ENCODE results near the gene PTEN. TPM values are rescaled to one million over a fixed set of nuclear protein-coding genes. Genes with fewer than 3 reads are reported as not detected.
"Not testable (repeated sequence)": the region's sequence is repeated elsewhere in the genome, so short reads cannot be mapped to it uniquely, and the experiment has no call there.

PTEN gene
- total and polyA plus RNA-seq, 4 donors, result 29.4 to 334 (median 64.1) TPM

DNA sequence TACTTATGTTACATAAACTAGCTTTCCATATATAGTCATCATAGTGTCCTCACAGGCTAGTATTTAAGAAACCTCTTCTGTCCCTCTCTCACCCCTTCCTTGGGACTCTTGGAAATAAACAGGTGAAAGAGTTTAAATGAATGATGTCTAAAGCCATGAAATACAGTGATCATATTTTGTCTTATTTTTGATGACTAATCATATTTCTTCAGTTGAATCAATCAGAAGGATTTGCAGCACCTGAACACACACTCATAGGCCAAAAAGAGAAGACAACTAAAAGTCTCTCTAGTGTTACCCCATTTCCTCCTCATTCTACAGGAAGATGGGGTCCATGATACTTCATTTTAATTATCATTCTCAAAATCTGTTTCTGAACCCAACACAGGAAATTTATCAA, 36.8 kb upstream of the PTEN start:
- H3K9me3 ChIP-seq (ENCODE audit: control insufficient read depth in 4 of 4, insufficient read depth in 3 of 4, low read length in 3 of 4), result no peaks in the 10 kb centered on the region
- no peaks in the 10 kb centered on the region for H3K27me3 ChIP-seq (ENCODE audit: control insufficient read depth in 3 of 3, insufficient read depth in 3 of 3, low read length in 2 of 3)
- no peaks in the 10 kb centered on the region for H3K4me1 ChIP-seq (ENCODE audit: control insufficient read depth in 5 of 5, insufficient read depth in 5 of 5, low read length in 5 of 5)
- no peak overlapping the region for H3K27ac ChIP-seq (ENCODE audit: low read depth in 1 of 2, low read length in 1 of 2)
- H3K36me3 ChIP-seq (ENCODE audit: control insufficient read depth in 4 of 4, insufficient read depth in 4 of 4, low read length in 4 of 4), result no peaks in the 10 kb centered on the region
- DNase-seq (no peak), ATAC-seq (ENCODE audit: insufficient read depth, low FRiP score) (no peak)
- no peak overlapping the region for H3K9ac ChIP-seq (ENCODE audit: insufficient read depth in 1 of 2, low read length in 2 of 2)
- TF ChIP-seq, protein P1, sequence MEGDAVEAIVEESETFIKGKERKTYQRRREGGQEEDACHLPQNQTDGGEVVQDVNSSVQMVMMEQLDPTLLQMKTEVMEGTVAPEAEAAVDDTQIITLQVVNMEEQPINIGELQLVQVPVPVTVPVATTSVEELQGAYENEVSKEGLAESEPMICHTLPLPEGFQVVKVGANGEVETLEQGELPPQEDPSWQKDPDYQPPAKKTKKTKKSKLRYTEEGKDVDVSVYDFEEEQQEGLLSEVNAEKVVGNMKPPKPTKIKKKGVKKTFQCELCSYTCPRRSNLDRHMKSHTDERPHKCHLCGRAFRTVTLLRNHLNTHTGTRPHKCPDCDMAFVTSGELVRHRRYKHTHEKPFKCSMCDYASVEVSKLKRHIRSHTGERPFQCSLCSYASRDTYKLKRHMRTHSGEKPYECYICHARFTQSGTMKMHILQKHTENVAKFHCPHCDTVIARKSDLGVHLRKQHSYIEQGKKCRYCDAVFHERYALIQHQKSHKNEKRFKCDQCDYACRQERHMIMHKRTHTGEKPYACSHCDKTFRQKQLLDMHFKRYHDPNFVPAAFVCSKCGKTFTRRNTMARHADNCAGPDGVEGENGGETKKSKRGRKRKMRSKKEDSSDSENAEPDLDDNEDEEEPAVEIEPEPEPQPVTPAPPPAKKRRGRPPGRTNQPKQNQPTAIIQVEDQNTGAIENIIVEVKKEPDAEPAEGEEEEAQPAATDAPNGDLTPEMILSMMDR (IDR thresholded peaks at IDR 0.05; ENCODE audit: control extremely low read depth, extremely low read depth), result no peak
- H3K4me3 ChIP-seq, result no peak overlapping the region

DNA sequence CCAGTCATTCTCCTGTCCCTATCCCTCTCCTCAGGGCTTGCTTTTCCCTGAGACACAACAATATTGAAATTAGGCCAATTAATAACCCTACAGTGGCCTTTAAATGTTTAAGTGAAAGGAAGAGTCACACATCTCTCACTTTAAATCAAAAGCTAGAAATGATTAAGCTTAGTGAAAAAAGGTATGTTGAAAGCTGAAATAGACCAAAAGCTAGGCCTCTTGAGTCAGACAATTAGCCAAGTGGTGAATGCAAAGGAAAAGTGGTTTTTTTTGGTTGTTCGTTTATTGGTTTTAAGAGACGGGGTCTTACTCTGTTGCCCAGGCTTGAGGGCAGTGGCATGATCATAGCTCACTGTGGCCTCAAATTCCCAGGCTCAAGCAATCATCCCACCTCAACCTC, 35.7 kb upstream of the PTEN start:
- TF ChIP-seq, protein P1 (IDR thresholded peaks at IDR 0.05; ENCODE audit: control extremely low read depth, extremely low read depth), result no peak
- DNase-seq (no peak), ATAC-seq (ENCODE audit: insufficient read depth, low FRiP score) (no peak)
- no peaks in the 10 kb centered on the region for H3K36me3 ChIP-seq (ENCODE audit: control insufficient read depth in 4 of 4, insufficient read depth in 4 of 4, low read length in 4 of 4)
- no peaks in the 10 kb centered on the region for H3K27me3 ChIP-seq (ENCODE audit: control insufficient read depth in 3 of 3, insufficient read depth in 3 of 3, low read length in 2 of 3)
- H3K9ac ChIP-seq (ENCODE audit: insufficient read depth in 1 of 2, low read length in 2 of 2), result no peak overlapping the region
- WGBS, 2 donors, result 89 to 96% methylated on average over 2 of the region's 2 CpGs
- H3K9me3 ChIP-seq (ENCODE audit: control insufficient read depth in 4 of 4, insufficient read depth in 3 of 4, low read length in 3 of 4), result no peaks in the 10 kb centered on the region
- no peak overlapping the region for H3K27ac ChIP-seq (ENCODE audit: low read depth in 1 of 2, low read length in 1 of 2)
- H3K4me3 ChIP-seq, result no peak overlapping the region
- no peaks in the 10 kb centered on the region for H3K4me1 ChIP-seq (ENCODE audit: control insufficient read depth in 5 of 5, insufficient read depth in 5 of 5, low read length in 5 of 5)

DNA sequence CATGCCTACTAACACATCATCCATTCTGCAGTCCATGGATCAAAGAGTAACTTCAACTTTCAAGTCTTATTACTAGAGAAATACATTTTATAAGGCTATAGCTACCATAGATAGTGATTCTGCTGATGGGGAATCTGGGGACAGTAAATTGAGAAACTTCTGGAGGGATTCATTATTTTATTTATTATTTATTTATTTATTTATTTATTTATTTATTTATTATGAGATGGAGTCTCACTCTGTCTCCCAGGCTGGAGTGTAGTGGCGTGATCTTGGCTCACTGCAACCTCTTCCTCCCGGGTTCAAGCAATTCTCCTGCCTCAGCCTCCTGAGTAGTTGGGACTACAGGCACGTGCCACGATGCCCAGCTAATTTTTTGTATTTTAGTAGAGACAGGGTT, 34.4 kb upstream of the PTEN start:
- not testable (repeated sequence) for ATAC-seq (ENCODE audit: insufficient read depth, low FRiP score); DNase-seq; H3K4me1 ChIP-seq (ENCODE audit: control insufficient read depth in 5 of 5, insufficient read depth in 5 of 5, low read length in 5 of 5); H3K4me3 ChIP-seq; H3K36me3 ChIP-seq (ENCODE audit: control insufficient read depth in 4 of 4, insufficient read depth in 4 of 4, low read length in 4 of 4); H3K27ac ChIP-seq (ENCODE audit: low read depth in 1 of 2, low read length in 1 of 2); H3K9ac ChIP-seq (ENCODE audit: insufficient read depth in 1 of 2, low read length in 2 of 2); H3K9me3 ChIP-seq (ENCODE audit: control insufficient read depth in 4 of 4, insufficient read depth in 3 of 4, low read length in 3 of 4); H3K27me3 ChIP-seq (ENCODE audit: control insufficient read depth in 3 of 3, insufficient read depth in 3 of 3, low read length in 2 of 3)
- 96 to 100% methylated on average over 4 of the region's 4 CpGs for WGBS, 2 donors

DNA sequence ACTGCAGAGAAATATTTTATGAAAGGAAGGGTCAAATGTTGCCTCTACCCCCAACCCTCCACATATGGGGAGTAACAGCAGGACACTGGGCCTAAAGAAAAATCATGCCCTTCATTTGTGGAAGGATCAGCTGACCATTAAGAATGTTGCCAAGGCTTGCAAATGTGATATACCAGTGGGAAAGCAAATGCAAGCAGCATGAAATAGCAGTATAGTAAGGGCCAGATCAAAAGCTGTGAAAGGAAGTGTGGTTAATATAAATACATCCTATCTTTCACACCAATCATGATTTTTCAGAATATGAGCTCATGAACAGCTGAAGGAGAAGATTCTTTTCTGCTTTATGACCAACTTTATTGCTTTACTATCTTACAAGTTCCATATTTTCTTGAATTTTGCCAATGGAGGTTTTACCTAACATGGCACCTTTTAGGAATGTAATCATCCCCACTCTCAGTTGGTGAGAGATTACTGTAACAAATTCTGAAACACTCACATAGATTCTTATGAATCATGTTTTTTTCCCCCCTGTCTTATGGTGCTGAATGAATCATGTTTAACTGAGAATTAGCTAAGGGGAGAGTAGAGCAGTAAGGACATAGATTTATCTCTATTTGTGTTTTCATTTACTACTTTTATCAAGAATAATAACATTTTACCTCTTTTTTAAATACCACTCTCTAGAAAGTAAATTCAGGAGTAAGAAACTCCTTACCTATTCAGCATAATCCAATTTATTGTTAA, 33.3 kb upstream of the PTEN start:
- DNase-seq (no peak), ATAC-seq (ENCODE audit: insufficient read depth, low FRiP score) (no peak)
- Histone ChIP-seq H3K36me3 (ENCODE audit: control insufficient read depth in 4 of 4, insufficient read depth in 4 of 4, low read length in 4 of 4) (no peaks in the 10 kb centered on the region), H3K4me3 (no peak overlapping the region), H3K9me3 (ENCODE audit: control insufficient read depth in 4 of 4, insufficient read depth in 3 of 4, low read length in 3 of 4) (no peaks in the 10 kb centered on the region), H3K9ac (ENCODE audit: insufficient read depth in 1 of 2, low read length in 2 of 2) (no peak overlapping the region), H3K27ac (ENCODE audit: low read depth in 1 of 2, low read length in 1 of 2) (no peak overlapping the region), H3K27me3 (ENCODE audit: control insufficient read depth in 3 of 3, insufficient read depth in 3 of 3, low read length in 2 of 3) (no peaks in the 10 kb centered on the region), H3K4me1 (ENCODE audit: control insufficient read depth in 5 of 5, insufficient read depth in 5 of 5, low read length in 5 of 5) (no peaks in the 10 kb centered on the region)
- TF ChIP-seq, protein P1 (IDR thresholded peaks at IDR 0.05; ENCODE audit: control extremely low read depth, extremely low read depth), result no peak

Data from lung (tissue), 12 donors.